Fibroblast of lung (primary cell): ENCODE results near the gene PRR5L.

Source experiments
- CTCF ChIP-seq, 2 donors: IDR thresholded peaks in 1 of 2; conservative IDR thresholded peaks in 1 of 2; 1 replicate in 1 of 2; 2 replicates in 1 of 2; pipeline ENCODE4 v1.5.1; 2011 to 2012; ENCODE audit warnings: low read length in 2 of 2, control low read depth in 1 of 2, inconsistent platforms in 1 of 2, low read depth in 1 of 2, mild to moderate bottlenecking in 1 of 2
- EZH2 ChIP-seq: IDR thresholded peaks from 2 replicates; pipeline ENCODE4 v1.5.1; 2012; ENCODE audit warnings: low read length, control low read depth, mild to moderate bottlenecking; ENCODE audit errors: missing control alignments

- TF ChIP-seq CTCF (conservative IDR thresholded peaks at IDR 0.05 in 1 of 2, IDR thresholded peaks at IDR 0.05 in 1 of 2; ENCODE audit: low read depth in 1 of 2, low read length in 2 of 2) (no peak), EZH2 (no peak)
Observed at GRCh38 chr11:36354221-36355003, 58.3 kb downstream of the PRR5L start.
